MM.1S (cell line): ENCODE results near the gene SMARCAD1.

Source experiments
- DNase-seq: peaks from one replicate; pipeline ENCODE4 v3.0.0-alpha.2; 2015
- H2AFZ ChIP-seq: fragments of 300-600 bp; sonication (generic); 2 replicates; pipeline ENCODE4 v1.6.0; 2016; ENCODE audit warnings: antibody characterized with exemption, low read length
- H3F3A ChIP-seq: fragments of 300-600 bp; sonication (generic); 2 replicates; pipeline ENCODE4 v1.6.1; 2016; ENCODE audit warnings: mild to moderate bottlenecking, antibody characterized with exemption, low read length, moderate library complexity, mixed read lengths; ENCODE audit not compliant: insufficient read depth
- H3K27ac ChIP-seq: fragments of 300-600 bp; sonication (generic); 2 replicates; pipeline ENCODE4 v1.5.1; 2016; ENCODE audit warnings: mild to moderate bottlenecking, low read length
- H3K27me3 ChIP-seq: fragments of 300-600 bp; sonication (generic); replicated peaks from 2 replicates; pipeline ENCODE4 v1.6.0; 2016; ENCODE audit warnings: low read length; ENCODE audit not compliant: insufficient read depth
- H3K36me3 ChIP-seq: fragments of 300-600 bp; sonication (generic); replicated peaks from 2 replicates; pipeline ENCODE4 v1.6.1; 2016; ENCODE audit warnings: mild to moderate bottlenecking, low read length, mixed read lengths; ENCODE audit not compliant: insufficient read depth
- H3K4me1 ChIP-seq: fragments of 300-600 bp; sonication (generic); 2 replicates; pipeline ENCODE4 v1.6.1; 2016; ENCODE audit warnings: low read length, mixed read lengths
- H3K4me2 ChIP-seq: fragments of 300-600 bp; sonication (generic); 2 replicates; pipeline ENCODE4 v1.6.0; 2016; ENCODE audit warnings: low read depth, low read length
- H3K4me3 ChIP-seq: fragments of 300-600 bp; sonication (generic); 2 replicates; pipeline ENCODE4 v1.5.1; 2016; ENCODE audit warnings: low read length, mixed read lengths
- H3K79me2 ChIP-seq: fragments of 300-600 bp; sonication (generic); 2 replicates; pipeline ENCODE4 v1.6.1; 2016; ENCODE audit warnings: mixed run types, low read length, mixed read lengths
- H3K9ac ChIP-seq: fragments of 300-600 bp; sonication (generic); 2 replicates; pipeline ENCODE4 v1.6.1; 2016; ENCODE audit warnings: low read length, mixed read lengths
- H3K9me2 ChIP-seq: fragments of 300-600 bp; sonication (generic); replicated peaks from 2 replicates; pipeline ENCODE4 v1.6.1; 2016; ENCODE audit warnings: mild to moderate bottlenecking, low read length, mixed read lengths; ENCODE audit not compliant: insufficient read depth
- H3K9me3 ChIP-seq: fragments of 300-600 bp; sonication (generic); replicated peaks from 2 replicates; pipeline ENCODE4 v1.6.1; 2016; ENCODE audit warnings: mild to moderate bottlenecking, low read length, mixed read lengths; ENCODE audit not compliant: insufficient read depth
- H4K20me1 ChIP-seq: fragments of 300-600 bp; sonication (generic); 2 replicates; pipeline ENCODE4 v1.6.1; 2016; ENCODE audit warnings: mild to moderate bottlenecking, low read length, moderate library complexity, mixed read lengths; ENCODE audit not compliant: insufficient read depth
- CTCF ChIP-seq: fragments of 300-600 bp; sonication (generic); IDR thresholded peaks from 2 replicates; pipeline ENCODE4 v1.5.1; 2016; ENCODE audit warnings: antibody characterized with exemption, low read length, mixed read lengths
- EZH2 ChIP-seq: fragments of 300-600 bp; sonication (generic); optimal IDR thresholded peaks from 2 replicates; pipeline ENCODE3; 2017; ENCODE audit warnings: low read depth, mild to moderate bottlenecking, antibody characterized with exemption, low read length, mixed read lengths
- EZH2phosphoT487 ChIP-seq: fragments of 300-600 bp; sonication (generic); IDR thresholded peaks from 2 replicates; pipeline ENCODE4 v1.6.1; 2018; ENCODE audit warnings: antibody characterized with exemption, low read length

Gene SMARCAD1

DNA sequence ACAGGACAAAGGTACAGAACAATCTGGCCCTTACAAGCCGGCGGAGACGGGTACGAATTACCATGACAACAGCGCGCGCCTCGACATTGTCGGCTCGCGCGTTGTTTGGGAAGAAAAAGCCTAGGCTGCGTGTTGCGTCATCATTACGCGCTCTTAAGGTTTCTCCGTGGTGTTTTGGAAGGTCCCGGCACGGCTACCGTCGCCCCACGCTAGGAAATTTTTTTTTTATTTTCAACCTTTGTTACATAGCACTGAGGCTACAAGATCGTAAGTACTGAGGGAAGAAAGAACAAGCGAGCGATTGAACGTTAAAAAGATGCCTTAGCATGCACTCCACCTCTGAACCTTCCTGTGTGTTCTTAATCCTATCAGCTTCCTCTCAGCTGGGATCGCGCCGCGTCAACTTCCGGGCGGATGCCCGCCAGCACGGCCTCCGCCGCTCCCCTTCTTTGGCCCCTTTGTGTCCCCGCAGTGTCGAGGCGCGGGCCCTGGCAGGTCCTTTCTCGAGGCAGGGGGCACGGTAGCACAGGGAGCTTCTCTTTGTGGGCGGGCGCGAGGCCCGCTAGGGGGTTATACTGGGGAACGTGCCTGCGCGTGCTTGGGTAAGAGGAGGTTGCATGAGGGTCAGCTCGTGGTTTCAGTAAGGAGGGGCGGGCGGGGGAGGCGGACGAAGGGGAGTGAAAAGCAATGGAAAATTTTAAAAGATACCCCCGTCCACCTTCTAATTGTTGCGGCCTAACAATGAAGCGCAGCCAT, at the start of gene SMARCAD1:
Gene SMARCAD1, plus strand, starts transcription at position 397 of the 756 bp plus-strand sequence. CDS start 530 bp downstream, outside the sequence.
- TF ChIP-seq EZH2phosphoT487 (no peak), CTCF (no peak), EZH2 (no peak)

GRCh38 chr4:94158883-94159282, 48.8 kb upstream of the SMARCAD1 start:
- Histone ChIP-seq H3K4me3 (no peak overlapping the region), H3K36me3 (no peaks in the 10 kb centered on the region)

More for the DNA sequence above, at the start of gene SMARCAD1:
- Histone ChIP-seq H3K36me3 (peaks cover 3% of the 10 kb centered on the region; the same call in 1 of the 2 replicates), H3K27me3 (no peaks in the 10 kb centered on the region), H3K4me1 (peaks cover 10% of the 10 kb centered on the region), H3F3A (no peaks in the 10 kb centered on the region), H3K4me2 (peak within 1 kb of the TSS; percentile 75), H4K20me1 (no peaks in the 10 kb centered on the region), H3K9me3 (no peaks in the 10 kb centered on the region), H3K9ac (peak within 1 kb of the TSS; percentile 97), H3K9me2 (no peaks in the 10 kb centered on the region), H2AFZ (peak within 1 kb of the TSS; percentile 100), H3K27ac (peak within 1 kb of the TSS; percentile 79), H3K79me2 (peaks cover 27% of the 10 kb centered on the region), H3K4me3 (peak within 1 kb of the TSS; percentile 92)
- peak; percentile 95 for DNase-seq

DNA sequence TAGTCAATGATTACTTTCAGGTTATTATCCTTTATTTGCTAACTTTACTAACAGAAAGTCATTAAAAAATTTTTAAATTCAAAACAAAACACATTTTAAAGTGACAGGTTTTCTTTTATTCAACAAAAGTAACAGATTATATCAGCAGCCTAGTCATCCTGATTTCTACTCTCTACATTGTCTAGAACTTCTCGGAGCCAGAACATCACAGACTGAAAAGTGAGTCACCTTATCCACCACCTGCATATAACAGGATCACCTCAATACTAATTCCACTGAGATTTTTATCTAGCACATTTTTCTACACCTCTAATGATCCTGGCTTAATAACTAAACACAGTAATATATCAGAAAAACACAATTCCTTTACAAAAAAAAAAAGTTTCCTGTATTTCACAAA, 47.9 kb upstream of the SMARCAD1 start:
- Histone ChIP-seq H4K20me1 (no peaks in the 10 kb centered on the region), H3K9ac (no peak overlapping the region)
- TF ChIP-seq CTCF (no peak), EZH2 (no peak), EZH2phosphoT487 (no peak)

More at GRCh38 chr4:94158883-94159282, 48.8 kb upstream of the SMARCAD1 start:
- DNase-seq, result no peak
- H3K9me2 ChIP-seq, result no peaks in the 10 kb centered on the region
- H3K4me1 ChIP-seq, result no peaks in the 10 kb centered on the region
- TF ChIP-seq EZH2 (no peak), CTCF (no peak), EZH2phosphoT487 (no peak)
- H3K79me2 ChIP-seq, result no peaks in the 10 kb centered on the region
- no peaks in the 10 kb centered on the region for H3K27me3 ChIP-seq
- no peak overlapping the region for H3K4me2 ChIP-seq
- no peaks in the 10 kb centered on the region for H4K20me1 ChIP-seq
- no peak overlapping the region for H2AFZ ChIP-seq
- H3K27ac ChIP-seq, result no peak overlapping the region
- no peaks in the 10 kb centered on the region for H3K9me3 ChIP-seq
- no peak overlapping the region for H3K9ac ChIP-seq
- no peaks in the 10 kb centered on the region for H3F3A ChIP-seq

More for the DNA sequence above, 47.9 kb upstream of the SMARCAD1 start:
- Histone ChIP-seq H3K79me2 (no peaks in the 10 kb centered on the region), H3K4me3 (no peak overlapping the region), H3K4me1 (no peaks in the 10 kb centered on the region), H3K27me3 (no peaks in the 10 kb centered on the region), H3K36me3 (no peaks in the 10 kb centered on the region), H3K4me2 (no peak overlapping the region), H3K9me2 (no peaks in the 10 kb centered on the region), H3F3A (no peaks in the 10 kb centered on the region), H3K9me3 (no peaks in the 10 kb centered on the region), H3K27ac (no peak overlapping the region), H2AFZ (no peak overlapping the region)
- no peak for DNase-seq
